GM12864 (cell line): Measurements from ENCODE around the gene CSF3.
A peak's percentile ranks its signal among the peaks of the same experiment; 100 is the strongest.

Source experiments
- DNase-seq: peaks from one replicate; pipeline ENCODE4 v3.0.0-alpha.2; 2011; ENCODE audit warnings: low read depth
- H3K4me3 ChIP-seq: 2 replicates; pipeline ENCODE4 v1.5.1; 2011; ENCODE audit warnings: mild to moderate bottlenecking, low read depth, low read length, control low read depth
- TF ChIP-seq, protein P1 (sequence below): IDR thresholded peaks from 2 replicates; pipeline ENCODE4 v1.5.1; 2011; ENCODE audit warnings: low read depth, mild to moderate bottlenecking, moderate library complexity, low read length, control low read depth, inconsistent platforms; ENCODE audit errors: missing control alignments

The CSF3 gene

DNA sequence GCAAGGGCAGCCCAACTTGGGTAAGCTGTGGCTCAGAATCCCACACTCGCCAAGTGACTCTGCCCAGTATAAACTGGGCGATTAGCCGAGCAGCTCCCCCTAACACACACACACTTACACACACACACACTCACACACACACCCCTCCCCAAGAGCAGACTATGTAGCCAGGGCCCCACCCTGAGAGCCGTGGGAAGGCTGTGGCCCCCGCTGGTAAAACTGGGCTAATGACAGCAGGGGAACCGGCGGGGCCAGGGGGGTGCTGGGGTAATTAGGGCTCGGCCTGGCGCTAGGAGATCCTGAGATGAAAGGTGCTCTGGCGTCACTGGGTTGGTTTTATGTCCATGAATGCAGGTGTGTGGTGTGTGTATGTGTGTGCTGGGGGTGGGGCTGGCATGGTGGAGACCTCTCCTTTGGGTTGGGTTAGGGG, 46.4 kb downstream of the CSF3 start:
- no peak for DNase-seq
- H3K4me3 ChIP-seq, result no peak overlapping the region
- TF ChIP-seq, protein P1, sequence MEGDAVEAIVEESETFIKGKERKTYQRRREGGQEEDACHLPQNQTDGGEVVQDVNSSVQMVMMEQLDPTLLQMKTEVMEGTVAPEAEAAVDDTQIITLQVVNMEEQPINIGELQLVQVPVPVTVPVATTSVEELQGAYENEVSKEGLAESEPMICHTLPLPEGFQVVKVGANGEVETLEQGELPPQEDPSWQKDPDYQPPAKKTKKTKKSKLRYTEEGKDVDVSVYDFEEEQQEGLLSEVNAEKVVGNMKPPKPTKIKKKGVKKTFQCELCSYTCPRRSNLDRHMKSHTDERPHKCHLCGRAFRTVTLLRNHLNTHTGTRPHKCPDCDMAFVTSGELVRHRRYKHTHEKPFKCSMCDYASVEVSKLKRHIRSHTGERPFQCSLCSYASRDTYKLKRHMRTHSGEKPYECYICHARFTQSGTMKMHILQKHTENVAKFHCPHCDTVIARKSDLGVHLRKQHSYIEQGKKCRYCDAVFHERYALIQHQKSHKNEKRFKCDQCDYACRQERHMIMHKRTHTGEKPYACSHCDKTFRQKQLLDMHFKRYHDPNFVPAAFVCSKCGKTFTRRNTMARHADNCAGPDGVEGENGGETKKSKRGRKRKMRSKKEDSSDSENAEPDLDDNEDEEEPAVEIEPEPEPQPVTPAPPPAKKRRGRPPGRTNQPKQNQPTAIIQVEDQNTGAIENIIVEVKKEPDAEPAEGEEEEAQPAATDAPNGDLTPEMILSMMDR, result no peak

DNA sequence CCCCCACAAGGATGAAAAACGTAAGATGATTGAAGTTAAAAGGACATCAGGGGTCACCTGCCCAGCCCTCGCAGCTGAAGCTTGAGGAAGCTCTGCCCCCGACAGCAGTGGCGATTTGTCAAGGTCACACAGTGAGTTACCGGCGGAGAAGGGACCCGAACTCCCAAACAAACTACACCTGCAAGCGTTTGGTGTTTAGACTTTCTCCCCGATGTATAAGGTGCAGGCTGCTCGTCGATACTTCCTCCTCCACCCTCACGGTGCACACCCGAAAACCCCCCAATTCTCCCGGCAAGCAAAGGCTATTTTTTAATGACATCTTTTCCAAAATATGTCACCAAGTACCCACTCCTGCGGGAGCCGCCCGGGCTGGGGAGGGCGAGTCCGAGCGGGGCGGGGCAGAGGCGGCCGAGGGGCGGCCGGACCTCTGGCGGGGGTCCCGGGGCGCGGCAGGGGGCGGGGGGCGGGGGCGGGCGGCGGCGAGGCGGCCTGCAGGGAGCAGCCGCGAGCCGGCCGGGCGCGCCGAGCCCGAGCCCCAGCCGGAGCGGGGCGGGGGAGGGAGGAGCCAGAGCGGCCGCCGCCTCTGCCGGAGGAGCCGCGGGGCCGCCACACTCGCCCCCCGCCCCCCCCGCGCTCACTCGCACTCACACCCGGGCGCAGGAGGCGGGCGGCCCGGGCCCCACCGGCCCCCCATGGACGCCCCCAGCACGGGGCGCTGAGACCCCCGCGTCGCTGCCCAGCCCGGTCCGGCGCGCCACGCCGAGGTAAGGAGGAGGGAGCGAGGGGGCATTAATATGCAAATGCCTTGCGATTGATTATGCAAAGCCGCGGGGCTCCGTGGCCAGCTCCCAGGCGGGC, 47.3 kb downstream of the CSF3 start, which contains the start of gene THRA:
TSS of gene THRA (plus strand) at position 637 of the 858 bp plus-strand sequence. CDS start 11,524 bp downstream, outside the sequence.
- peak within 1 kb of the TSS; percentile 74 for H3K4me3 ChIP-seq
- no peak for DNase-seq
- TF ChIP-seq, protein P1, result peak; percentile 12

DNA sequence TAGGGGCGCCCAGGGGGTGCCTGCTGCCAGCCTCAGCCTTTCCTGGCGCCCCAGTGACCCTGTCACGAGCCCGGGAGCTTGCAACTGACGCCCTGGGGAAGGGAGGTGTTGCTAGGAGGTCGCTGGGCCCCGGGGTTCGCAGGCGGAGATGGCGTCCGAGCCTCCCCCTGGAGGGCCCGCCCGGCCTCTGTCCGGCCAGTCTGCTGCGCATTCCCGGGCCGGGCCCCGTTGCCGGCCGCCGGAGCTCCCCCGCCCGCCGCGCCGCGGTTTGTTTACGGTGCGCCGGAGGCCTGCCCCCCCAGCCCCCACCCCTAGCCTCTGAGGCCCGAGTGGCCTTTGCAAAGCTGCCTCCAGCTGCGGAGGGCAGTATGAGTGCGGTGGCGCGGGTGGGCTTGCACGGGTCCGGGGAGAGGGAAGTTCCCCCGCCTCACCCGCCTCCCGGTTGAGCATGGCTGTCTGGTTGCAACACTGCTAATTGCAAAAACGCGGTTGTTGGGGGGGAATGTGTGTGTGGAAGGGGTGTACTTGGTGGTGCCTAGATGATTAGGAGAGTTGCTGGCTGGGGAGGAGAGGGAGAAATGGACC, 48.0 kb downstream of the CSF3 start:
- TF ChIP-seq, protein P1, result no peak
- H3K4me3 ChIP-seq, result peak overlapping the region; percentile 74
- DNase-seq, result no peak

DNA sequence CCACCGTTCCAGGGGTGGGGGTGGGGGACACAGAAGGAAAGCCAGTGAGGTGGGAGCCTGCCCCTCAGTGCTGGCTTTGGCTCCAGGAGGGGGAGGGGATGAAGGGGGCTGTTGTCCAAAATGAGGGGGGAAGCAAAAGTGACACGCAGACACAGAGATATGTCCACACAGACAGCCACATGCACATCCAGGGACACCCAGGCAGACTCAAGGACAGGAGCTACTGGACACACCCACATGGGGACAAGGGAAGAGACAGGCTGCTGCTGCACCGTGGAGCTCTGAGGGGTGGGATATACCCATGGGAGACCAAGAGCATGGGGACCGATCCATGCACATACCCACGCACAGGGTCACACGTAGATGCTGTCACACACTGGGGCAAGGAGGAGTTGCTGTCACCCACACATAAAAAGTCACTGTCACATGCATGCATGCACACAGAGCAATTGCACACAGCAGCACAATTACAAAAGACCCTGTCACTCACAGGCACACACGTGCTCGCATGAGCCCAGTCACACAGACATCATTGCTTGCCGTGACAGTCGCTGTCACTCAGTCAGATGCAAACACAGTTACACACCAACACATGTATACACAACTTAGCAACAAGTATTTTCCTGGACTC, 48.8 kb downstream of the CSF3 start:
- H3K4me3 ChIP-seq, result no peak overlapping the region
- no peak for DNase-seq
- TF ChIP-seq, protein P1, result no peak

DNA sequence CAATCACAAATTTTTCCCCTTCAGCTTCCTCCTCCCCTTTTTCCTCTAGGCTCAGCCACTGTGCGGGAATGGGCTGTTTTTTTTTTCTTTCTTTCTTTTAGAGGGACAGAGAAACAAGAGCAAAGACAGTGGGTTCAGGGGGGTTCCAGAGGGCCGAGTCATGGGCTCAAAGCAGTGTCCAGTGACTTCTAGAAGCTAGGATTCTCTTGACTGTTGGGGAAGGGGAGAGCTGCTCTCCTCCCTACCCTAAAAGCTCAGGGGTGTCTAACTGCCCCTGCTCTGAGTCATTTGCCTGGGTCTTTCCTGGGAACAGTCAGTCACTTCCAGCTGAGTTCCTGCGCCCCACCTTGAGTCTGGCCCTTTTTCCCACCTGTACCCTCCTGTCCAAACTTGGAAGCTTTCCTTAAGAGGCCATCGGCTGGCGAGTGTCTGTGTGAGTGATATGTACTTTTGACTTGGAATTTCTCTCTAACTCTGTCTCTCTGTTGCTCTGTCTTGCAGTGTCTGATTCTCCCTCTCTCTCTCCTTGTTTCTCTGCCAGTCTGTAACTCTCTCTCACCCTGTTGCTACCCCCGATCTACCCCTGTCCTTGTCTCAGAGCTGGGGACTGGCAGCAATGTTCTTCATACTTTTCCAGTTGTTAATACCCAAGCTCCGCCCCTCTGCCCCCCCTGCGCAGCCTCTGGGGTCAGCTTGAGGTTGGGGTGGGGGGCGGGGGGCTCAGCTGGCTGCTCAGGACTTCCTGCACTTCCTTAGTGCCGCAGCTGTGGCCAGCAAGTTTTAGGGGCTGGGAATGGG, 49.9 kb downstream of the CSF3 start:
- DNase-seq, result no peak
- H3K4me3 ChIP-seq, result no peak overlapping the region

More for the DNA sequence above, 49.9 kb downstream of the CSF3 start:
- TF ChIP-seq, protein P1, result no peak
